Measurements from ENCODE around the gene PCNT. TPM values are rescaled to one million over a fixed set of nuclear protein-coding genes. Genes with fewer than 3 reads are reported as not detected.

The PCNT gene
- total and polyA plus RNA-seq, 9 of the 15 experiments (the other 6 are each of a cell fraction or from before 2014, with no cell fraction given), result 9.1 to 53.5 (median 31.3) TPM

DNA sequence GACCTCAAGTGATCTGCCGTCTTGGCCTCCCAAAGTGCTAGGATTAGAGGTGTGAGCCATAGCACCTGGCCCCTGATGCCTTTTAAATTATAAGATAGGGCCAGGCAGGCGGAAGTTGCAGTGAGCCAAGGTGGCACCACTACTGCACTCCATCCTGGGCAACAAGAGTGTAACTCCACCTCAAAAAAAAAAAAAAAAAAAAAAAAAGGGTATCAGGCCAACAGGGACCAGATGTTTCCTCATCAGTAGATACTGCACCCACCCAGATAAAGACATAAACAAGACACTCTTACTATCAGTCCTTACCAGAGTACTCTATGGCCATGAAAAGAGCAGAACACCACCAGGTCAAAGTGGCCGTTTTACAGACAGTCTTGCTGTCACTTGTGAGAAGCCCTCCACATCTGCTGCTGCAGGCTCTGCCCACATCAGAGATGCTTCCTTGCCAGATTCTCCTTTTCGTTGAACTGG, 3.6 kb upstream of the PCNT start (continued):
- TF ChIP-seq ZNF766 (CRISPR knock-in tag; conservative IDR thresholded peaks at IDR 0.05) (peak; percentile 94), NR2C1 (IDR thresholded peaks at IDR 0.05) (peak; percentile 70; the same call in 1 of the 2 replicates), NR2C1 (tag; IDR thresholded peaks at IDR 0.05) (peak; percentile 32; the same call in 1 of the 2 replicates), KDM1A (IDR thresholded peaks at IDR 0.05) (peak; percentile 92 to 94; a peak in 3 of 4 replicates), NCOA1 (IDR thresholded peaks at IDR 0.05; ENCODE audit: low read depth) (peak; percentile 94; the same call in 1 of the 2 replicates), ZNF274 (IDR thresholded peaks at IDR 0.05; ENCODE audit: borderline replicate concordance, low read depth, low read length) (peak; percentile 86), SLC30A9 (CRISPR knock-in tag; IDR thresholded peaks at IDR 0.05) (no peak), HDGF (IDR thresholded peaks at IDR 0.05) (no peak), BDP1 (IDR thresholded peaks at IDR 0.05; ENCODE audit: insufficient read depth, insufficient read length) (no peak), IRF9 (tag; IDR thresholded peaks at IDR 0.05) (peak; percentile 68), NR1H2 (CRISPR knock-in tag; IDR thresholded peaks at IDR 0.05) (no peak), ZNF263 (CRISPR knock-in tag; IDR thresholded peaks at IDR 0.05; ENCODE audit: borderline replicate concordance) (no peak), ZNF551 (CRISPR knock-in tag; IDR thresholded peaks at IDR 0.05) (no peak), ZC3H11A (IDR thresholded peaks at IDR 0.05; ENCODE audit: low read depth, low read length) (0 out of 2 replicates have a peak, but pooled peaks have one; percentile 59), GTF2A2 (tag; IDR thresholded peaks at IDR 0.05) (no peak), ARID2 (IDR thresholded peaks at IDR 0.05) (no peak), ERF (CRISPR knock-in tag; IDR thresholded peaks at IDR 0.05) (no peak), SMARCA4 (IDR thresholded peaks at IDR 0.05) (peak; percentile 100), CHD4 (IDR thresholded peaks at IDR 0.05; ENCODE audit: insufficient read depth, insufficient replicate concordance, low read depth, low read length, poor library complexity, severe bottlenecking) (no peak), KDM5B (IDR thresholded peaks at IDR 0.05; ENCODE audit: insufficient replicate concordance, low read depth, low read length) (peak; percentile 66), BRCA1 (IDR thresholded peaks at IDR 0.05) (no peak), BRCA1 (CRISPR knock-in tag; IDR thresholded peaks at IDR 0.05) (no peak), THRAP3 (IDR thresholded peaks at IDR 0.05; ENCODE audit: borderline replicate concordance) (no peak; the same call in 1 of the 2 replicates), NBN (IDR thresholded peaks at IDR 0.05; ENCODE audit: low read depth) (peak; percentile 95; the same call in 1 of the 2 replicates), NR0B1 (IDR thresholded peaks at IDR 0.05; ENCODE audit: partially characterized antibody) (no peak), SRSF9 (IDR thresholded peaks at IDR 0.05; ENCODE audit: borderline replicate concordance, low read depth, low read length) (no peak), SREBF2 (CRISPR knock-in tag; IDR thresholded peaks at IDR 0.05) (no peak), XRCC4 (IDR thresholded peaks at IDR 0.05; ENCODE audit: extremely low read depth, insufficient read depth, insufficient read length) (no peak)
- TF ChIP-seq, protein P1, sequence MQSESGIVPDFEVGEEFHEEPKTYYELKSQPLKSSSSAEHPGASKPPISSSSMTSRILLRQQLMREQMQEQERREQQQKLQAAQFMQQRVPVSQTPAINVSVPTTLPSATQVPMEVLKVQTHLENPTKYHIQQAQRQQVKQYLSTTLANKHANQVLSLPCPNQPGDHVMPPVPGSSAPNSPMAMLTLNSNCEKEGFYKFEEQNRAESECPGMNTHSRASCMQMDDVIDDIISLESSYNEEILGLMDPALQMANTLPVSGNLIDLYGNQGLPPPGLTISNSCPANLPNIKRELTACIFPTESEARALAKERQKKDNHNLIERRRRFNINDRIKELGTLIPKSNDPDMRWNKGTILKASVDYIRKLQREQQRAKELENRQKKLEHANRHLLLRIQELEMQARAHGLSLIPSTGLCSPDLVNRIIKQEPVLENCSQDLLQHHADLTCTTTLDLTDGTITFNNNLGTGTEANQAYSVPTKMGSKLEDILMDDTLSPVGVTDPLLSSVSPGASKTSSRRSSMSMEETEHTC (IDR thresholded peaks at IDR 0.05), result peak; percentile 53; the same call in 1 of the 2 replicates
